Sigmoid colon (tissue), 7 donors: ENCODE results near the gene SRGAP1. TPM values are rescaled to one million over a fixed set of nuclear protein-coding genes. Genes with fewer than 3 reads are reported as not detected.

Source experiments
- DNase-seq: peaks from one replicate; pipeline ENCODE4 v3.0.0-alpha.2; 2019
- H3K27ac ChIP-seq, 4 donors: fragments of 200-600 bp; sonication (generic); one replicate each; pipeline ENCODE4 v1.5.1; 2016 to 2019; ENCODE audit warnings: mild to moderate bottlenecking in 1 of 4
- H3K27me3 ChIP-seq, 3 donors: fragments of 200-600 bp; sonication (generic); one replicate each; pipeline ENCODE4 v1.5.1; 2019; ENCODE audit warnings: mild to moderate bottlenecking in 1 of 3
- H3K36me3 ChIP-seq, 4 donors: fragments of 200-600 bp; sonication (generic); one replicate each; pipeline ENCODE4 v1.5.1; 2016 to 2019
- H3K4me1 ChIP-seq, 4 donors: fragments of 200-600 bp; sonication (generic); one replicate each; pipeline ENCODE4 v1.5.1; 2017 to 2019
- H3K4me3 ChIP-seq, 4 donors: fragments of 200-600 bp; sonication (generic); one replicate each; pipeline ENCODE4 v1.5.1; 2017 to 2019; ENCODE audit warnings: mild to moderate bottlenecking in 2 of 4, moderate library complexity in 1 of 4
- H3K9me3 ChIP-seq, 4 donors: fragments of 200-600 bp in 3 of 4; sonication (generic) in 3 of 4; one replicate each; pipeline versions ENCODE4 v1.5.1 to v1.6.1; 2013 to 2019
- EP300 ChIP-seq, 4 donors: sonication (generic); formaldehyde crosslinking; IDR thresholded peaks; one replicate each; pipeline ENCODE4 v1.6.1; 2017; ENCODE audit warnings: antibody characterized with exemption in 4 of 4
- POLR2A ChIP-seq, 2 donors: fragments of 450-650 bp; IDR thresholded peaks; one replicate each; pipeline ENCODE4 v1.6.1; 2016; ENCODE audit warnings: antibody characterized with exemption in 2 of 2, mild to moderate bottlenecking in 2 of 2, moderate library complexity in 2 of 2
- POLR2AphosphoS5 ChIP-seq, 4 donors: sonication (generic); formaldehyde crosslinking; IDR thresholded peaks; one replicate each; pipeline ENCODE4 v1.6.1; 2017; ENCODE audit warnings: antibody characterized with exemption in 4 of 4
- WGBS, 2 donors: extraction: QIAGEN DNeasy Blood & Tissue Kit; methylation state at CpG; one replicate each; pipeline ENCODE4 v1.1.7; 2013; 5-methylcytosine and 5-hydroxymethylcytosine counted together
- intact Hi-C: fragments of 100-400 bp; cut with DNase I; formaldehyde crosslinking; loops from one replicate; pipeline ENCODE4 v1.15.1; 2023
- polyA plus RNA-seq, 3 donors: library from polyadenylated mRNA; stranded (reverse); fragments of 200-250 nt; gene quantifications; one replicate each; pipeline ENCODE4 v1.2.3, GENCODE V29; 2013
- total RNA-seq, 4 donors: library from RNA; depleted of rRNA; stranded (reverse); fragments of >200 nt; gene quantifications; one replicate each; pipeline ENCODE4 v1.1.0, GENCODE V29; 2016
- TF ChIP-seq, protein P1 (sequence below), 4 experiments: fragments of 450-650 bp in 3 of 4; fragments of 200-600 bp in 1 of 4; IDR thresholded peaks; one replicate each; pipeline ENCODE4 v1.5.1; 2016 to 2019; ENCODE audit warnings: antibody characterized with exemption in 4 of 4, mild to moderate bottlenecking in 3 of 4, moderate library complexity in 2 of 4
- donor health status: healthy with polysubstance abuse.
- donor health status: Bipolar disorder and iron deficiency.
- donor health status: healthy.

The SRGAP1 gene
- total RNA-seq (10 to 100 TPM in 2 of 4 donors, 1 to 10 TPM in 2; 5.4 to 16.3 (median 10.1) TPM), polyA plus RNA-seq (1 to 10 TPM; 2.4 to 4.7 (median 2.8) TPM)

DNA sequence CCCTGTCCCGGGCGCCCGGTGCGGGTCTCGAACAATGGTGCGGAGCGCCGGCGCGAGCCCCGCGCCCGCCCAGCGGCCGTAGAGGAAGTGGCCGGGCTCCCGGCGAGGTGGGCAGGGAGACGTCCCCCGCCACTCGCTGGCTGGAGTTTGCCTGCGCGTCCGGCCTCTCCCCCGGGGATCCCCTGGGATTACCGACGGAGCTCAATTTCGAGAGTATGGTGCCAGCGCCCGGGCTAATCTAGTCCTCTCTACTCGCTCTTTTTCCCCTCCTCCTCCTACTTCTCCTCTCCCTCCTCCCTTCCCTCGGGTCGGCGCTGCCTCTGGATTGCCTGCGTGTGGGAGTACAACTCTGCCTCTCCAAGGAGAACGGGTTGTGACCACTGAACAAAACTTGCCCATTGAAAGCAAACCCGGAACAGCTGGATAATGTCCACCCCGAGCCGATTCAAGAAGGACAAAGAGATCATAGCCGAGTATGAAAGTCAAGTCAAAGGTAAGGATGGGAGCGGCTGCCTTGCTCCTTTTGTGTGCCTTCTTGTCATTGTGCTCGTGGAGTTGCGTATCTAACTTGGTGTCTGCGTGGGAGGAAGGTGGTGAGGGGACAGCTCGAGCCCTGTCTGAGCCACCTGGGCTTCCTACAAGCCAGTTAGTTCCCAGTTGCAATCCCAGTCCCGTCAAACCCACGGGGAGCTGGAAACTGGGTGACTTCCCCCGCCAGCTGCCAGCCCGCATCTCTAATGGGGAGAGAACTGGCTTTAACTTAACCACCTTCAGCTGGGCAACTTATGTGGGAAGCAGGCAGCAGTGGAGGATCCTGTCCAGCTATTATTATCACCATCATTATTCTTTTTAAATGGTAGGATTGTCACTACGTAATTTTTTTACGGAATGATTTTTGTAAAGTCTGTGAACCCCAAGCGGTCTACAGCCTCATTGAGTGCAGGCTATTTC lies at the start of gene SRGAP1:
Gene SRGAP1 (plus strand): TSS at position 310 of the 951 bp plus-strand sequence. CDS start 117 bp downstream, at position 427.
- intact Hi-C loops, result loop anchor here (1.0 to 5.0 kb wide), 5 partner anchors 148 to 378 kb away; partner anchors contain the start of gene KICS2
- peak; percentile 86 for DNase-seq
- Histone ChIP-seq H3K9me3 (no peaks in the 10 kb centered on the region), H3K27ac (peak within 1 kb of the TSS; percentile 89 to 99 (median 95)), H3K4me1 (peaks cover 0 to 30% (median 21%) of the 10 kb centered on the region in 4 donors), H3K4me3 (peak within 1 kb of the TSS; percentile 71 to 92 (median 85)), H3K36me3 (no peaks in the 10 kb centered on the region), H3K27me3 (no peaks in the 10 kb centered on the region)
- TF ChIP-seq POLR2AphosphoS5 (IDR thresholded peaks at IDR 0.05) (peak in 3 of 4 donors; percentile 28 to 53 (median 42)), POLR2A (IDR thresholded peaks at IDR 0.05) (no peak)
- 2 to 4% methylated on average over 52 of the region's 52 CpGs for WGBS, 2 donors

DNA sequence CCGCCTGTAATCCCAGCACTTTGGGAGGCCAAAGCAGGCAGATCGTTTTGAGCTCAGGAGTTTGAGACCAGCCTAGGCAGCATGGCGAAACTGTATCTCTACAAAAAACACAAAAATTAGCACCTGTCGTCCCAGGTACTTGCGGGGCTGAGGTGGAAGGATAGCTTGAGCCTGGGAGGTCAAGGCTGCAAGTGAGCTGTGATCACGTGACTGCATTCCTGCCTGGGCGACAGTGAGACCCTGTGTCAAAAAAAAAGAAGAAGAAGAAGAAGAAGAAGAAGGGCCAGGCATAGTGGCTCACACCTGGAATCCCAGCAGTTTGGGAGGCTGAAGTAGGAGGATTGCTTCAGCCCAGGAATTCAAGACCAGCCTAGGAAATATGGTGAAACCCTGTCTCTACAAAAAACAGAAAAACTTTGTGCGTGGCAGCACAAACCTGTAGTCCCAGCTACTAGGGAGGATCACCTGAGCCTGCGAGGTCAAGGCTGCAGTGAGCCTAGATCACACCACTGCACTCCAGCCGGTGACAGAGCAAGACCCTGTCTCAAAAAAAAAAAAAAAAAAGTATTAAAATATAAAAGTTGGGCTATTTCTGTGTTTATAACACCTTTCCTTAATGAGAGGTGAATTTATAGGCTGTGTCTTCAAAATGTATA lies 49.3 kb upstream of the SRGAP1 start:
- Histone ChIP-seq H3K9me3 (no peaks in the 10 kb centered on the region), H3K4me1 (no peaks in the 10 kb centered on the region), H3K4me3 (no peak overlapping the region), H3K27me3 (no peaks in the 10 kb centered on the region), H3K27ac (no peak overlapping the region), H3K36me3 (peaks cover 0 to 12% (median under 1%) of the 10 kb centered on the region in 4 donors)
- intact Hi-C loops, result no loop called here
- TF ChIP-seq POLR2AphosphoS5 (IDR thresholded peaks at IDR 0.05) (no peak), POLR2A (IDR thresholded peaks at IDR 0.05) (no peak), EP300 (IDR thresholded peaks at IDR 0.05) (no peak)
- TF ChIP-seq, protein P1, sequence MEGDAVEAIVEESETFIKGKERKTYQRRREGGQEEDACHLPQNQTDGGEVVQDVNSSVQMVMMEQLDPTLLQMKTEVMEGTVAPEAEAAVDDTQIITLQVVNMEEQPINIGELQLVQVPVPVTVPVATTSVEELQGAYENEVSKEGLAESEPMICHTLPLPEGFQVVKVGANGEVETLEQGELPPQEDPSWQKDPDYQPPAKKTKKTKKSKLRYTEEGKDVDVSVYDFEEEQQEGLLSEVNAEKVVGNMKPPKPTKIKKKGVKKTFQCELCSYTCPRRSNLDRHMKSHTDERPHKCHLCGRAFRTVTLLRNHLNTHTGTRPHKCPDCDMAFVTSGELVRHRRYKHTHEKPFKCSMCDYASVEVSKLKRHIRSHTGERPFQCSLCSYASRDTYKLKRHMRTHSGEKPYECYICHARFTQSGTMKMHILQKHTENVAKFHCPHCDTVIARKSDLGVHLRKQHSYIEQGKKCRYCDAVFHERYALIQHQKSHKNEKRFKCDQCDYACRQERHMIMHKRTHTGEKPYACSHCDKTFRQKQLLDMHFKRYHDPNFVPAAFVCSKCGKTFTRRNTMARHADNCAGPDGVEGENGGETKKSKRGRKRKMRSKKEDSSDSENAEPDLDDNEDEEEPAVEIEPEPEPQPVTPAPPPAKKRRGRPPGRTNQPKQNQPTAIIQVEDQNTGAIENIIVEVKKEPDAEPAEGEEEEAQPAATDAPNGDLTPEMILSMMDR (IDR thresholded peaks at IDR 0.05), result no peak
- 93 to 95% methylated on average over 10 of the region's 10 CpGs for WGBS, 2 donors
- no peak for DNase-seq

DNA sequence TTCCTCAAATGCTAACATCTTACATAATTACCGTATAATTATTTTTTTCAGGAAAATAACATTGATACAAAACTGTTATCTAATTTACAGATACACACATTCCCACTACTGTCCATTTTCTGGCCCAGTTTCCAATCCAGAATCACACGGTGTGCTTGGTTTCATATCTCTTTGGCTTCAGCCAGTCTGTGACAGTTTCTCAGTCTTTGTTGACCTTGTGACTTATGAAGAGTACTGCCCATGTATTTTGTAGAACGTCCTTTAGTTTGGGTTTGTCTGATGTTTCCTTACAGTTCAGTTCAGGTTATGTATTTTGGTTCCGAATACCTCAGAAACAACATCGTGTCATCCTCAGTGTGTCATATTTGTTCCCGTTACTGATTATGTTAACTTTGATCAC lies 48.6 kb upstream of the SRGAP1 start:
- no peak for DNase-seq
- intact Hi-C loops, result no loop called here
- Histone ChIP-seq H3K4me1 (no peaks in the 10 kb centered on the region), H3K27me3 (no peaks in the 10 kb centered on the region), H3K27ac (no peak overlapping the region), H3K4me3 (no peak overlapping the region), H3K9me3 (no peaks in the 10 kb centered on the region), H3K36me3 (peaks cover 0 to 4% (median 0%) of the 10 kb centered on the region in 4 donors)
- TF ChIP-seq EP300 (IDR thresholded peaks at IDR 0.05) (no peak), POLR2AphosphoS5 (IDR thresholded peaks at IDR 0.05) (no peak), POLR2A (IDR thresholded peaks at IDR 0.05) (no peak)
- TF ChIP-seq, protein P1 (IDR thresholded peaks at IDR 0.05), result no peak
- WGBS, 2 donors, result 94 to 96% methylated on average over 6 of the region's 6 CpGs

DNA sequence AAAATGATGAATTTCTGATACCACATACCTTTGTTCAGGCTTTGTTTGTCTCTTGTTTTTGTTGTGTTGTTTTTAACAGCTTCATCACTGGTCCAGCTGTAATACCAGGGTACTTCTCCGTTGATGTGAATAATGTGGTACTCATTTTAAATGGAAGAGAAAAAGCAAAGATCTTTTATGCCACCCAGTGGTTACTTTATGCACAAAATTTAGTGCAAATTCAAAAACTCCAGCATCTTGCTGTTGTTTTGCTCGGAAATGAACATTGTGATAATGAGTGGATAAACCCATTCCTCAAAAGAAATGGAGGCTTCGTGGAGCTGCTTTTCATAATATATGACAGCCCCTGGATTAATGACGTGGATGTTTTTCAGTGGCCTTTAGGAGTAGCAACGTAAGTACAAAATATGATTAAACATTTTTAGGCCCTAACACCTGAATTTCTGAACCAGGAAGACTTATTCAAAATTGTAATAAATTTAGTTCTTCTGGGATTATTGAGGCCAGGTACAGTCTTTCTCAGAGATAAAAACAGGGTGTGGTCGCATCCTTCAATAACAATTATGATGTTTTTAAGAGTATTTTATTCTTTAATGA lies 42.4 kb upstream of the SRGAP1 start:
- Histone ChIP-seq H3K36me3 (peaks cover 0 to 22% (median 0%) of the 10 kb centered on the region in 4 donors), H3K9me3 (no peaks in the 10 kb centered on the region), H3K27ac (no peak overlapping the region), H3K4me1 (no peaks in the 10 kb centered on the region), H3K27me3 (no peaks in the 10 kb centered on the region), H3K4me3 (no peak overlapping the region)
- WGBS, 2 donors, result 66 to 72% methylated on average over 6 of the region's 6 CpGs
- no peak for TF ChIP-seq EP300 (IDR thresholded peaks at IDR 0.05)
- TF ChIP-seq, protein P1 (IDR thresholded peaks at IDR 0.05), result peak in 3 of 4 experiments; percentile 32 to 64 (median 49)
- intact Hi-C loops, result loop anchor here (5.0 to 10.0 kb wide), 2 partner anchors 130 to 697 kb away; no protein-coding TSS in a partner anchor
- DNase-seq, result no peak
